ENCODE results near the gene NR6A1. TPM values are rescaled to one million over a fixed set of nuclear protein-coding genes. Genes with fewer than 3 reads are reported as not detected.

NR6A1 gene
- total RNA-seq, 1 experiment from 2014 or later: 99.3 TPM

DNA sequence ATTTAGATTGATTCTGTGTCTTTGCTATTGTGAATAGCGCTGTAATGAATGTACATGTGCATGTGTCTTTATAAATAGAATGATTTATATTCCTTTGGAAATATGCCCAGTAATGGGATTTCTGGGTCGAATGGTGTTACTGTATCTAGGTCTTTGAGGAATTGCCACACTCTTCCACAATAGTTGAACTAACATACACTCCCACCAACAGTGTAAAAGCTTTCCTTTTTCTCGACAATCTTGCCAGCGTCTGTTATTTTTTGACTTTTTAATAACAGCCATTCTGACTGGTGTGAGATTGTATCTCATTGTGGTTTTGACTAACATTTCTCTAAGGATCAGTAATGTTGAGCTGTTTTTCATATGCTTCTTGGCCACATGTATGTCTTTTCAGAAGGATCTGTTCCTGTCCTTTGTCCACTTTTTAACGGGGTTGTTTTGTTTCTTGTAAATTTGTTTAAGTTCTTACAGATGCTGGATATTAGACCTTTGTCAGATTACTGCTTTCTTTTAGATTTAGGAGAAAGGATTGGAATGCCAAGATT, 139.0 kb downstream of the NR6A1 start:
- H3K27me3 Mint-ChIP-seq (ENCODE audit: low read depth): no peaks in the 10 kb centered on the region
- no peak overlapping the region for H2BK5ac ChIP-seq (ENCODE audit: insufficient read length, low read length)
- TF ChIP-seq, protein P1, sequence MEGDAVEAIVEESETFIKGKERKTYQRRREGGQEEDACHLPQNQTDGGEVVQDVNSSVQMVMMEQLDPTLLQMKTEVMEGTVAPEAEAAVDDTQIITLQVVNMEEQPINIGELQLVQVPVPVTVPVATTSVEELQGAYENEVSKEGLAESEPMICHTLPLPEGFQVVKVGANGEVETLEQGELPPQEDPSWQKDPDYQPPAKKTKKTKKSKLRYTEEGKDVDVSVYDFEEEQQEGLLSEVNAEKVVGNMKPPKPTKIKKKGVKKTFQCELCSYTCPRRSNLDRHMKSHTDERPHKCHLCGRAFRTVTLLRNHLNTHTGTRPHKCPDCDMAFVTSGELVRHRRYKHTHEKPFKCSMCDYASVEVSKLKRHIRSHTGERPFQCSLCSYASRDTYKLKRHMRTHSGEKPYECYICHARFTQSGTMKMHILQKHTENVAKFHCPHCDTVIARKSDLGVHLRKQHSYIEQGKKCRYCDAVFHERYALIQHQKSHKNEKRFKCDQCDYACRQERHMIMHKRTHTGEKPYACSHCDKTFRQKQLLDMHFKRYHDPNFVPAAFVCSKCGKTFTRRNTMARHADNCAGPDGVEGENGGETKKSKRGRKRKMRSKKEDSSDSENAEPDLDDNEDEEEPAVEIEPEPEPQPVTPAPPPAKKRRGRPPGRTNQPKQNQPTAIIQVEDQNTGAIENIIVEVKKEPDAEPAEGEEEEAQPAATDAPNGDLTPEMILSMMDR (conservative IDR thresholded peaks at IDR 0.05): no peak
- H3K9ac ChIP-seq (ENCODE audit: extremely low read depth, insufficient read length, low read length): no peak overlapping the region
- no peak overlapping the region for H3K27ac Mint-ChIP-seq
- WGBS (ENCODE audit: extremely low coverage, insufficient read length, low lambda C conversion rate): no CpG with 5 or more reads among the region's 5 CpGs
- H3K4me1 Mint-ChIP-seq: peaks cover 0 to 4% of the 10 kb centered on the region in 2 experiments; a peak in 1 of 4 replicates
- H3K18ac ChIP-seq (ENCODE audit: insufficient read length, low read depth, low read length): no peak overlapping the region
- H2BK15ac ChIP-seq (ENCODE audit: low read depth, low read length): no peak overlapping the region
- no peaks in the 10 kb centered on the region for H3K9me3 Mint-ChIP-seq
- no peaks in the 10 kb centered on the region for H3K79me2 ChIP-seq (ENCODE audit: insufficient read depth, low read length)
- no peak overlapping the region for H2BK20ac ChIP-seq (ENCODE audit: low read depth, low read length, poor library complexity, severe bottlenecking)
- H3T11ph ChIP-seq (ENCODE audit: low read length): no peak overlapping the region
- H2BK120ac ChIP-seq (ENCODE audit: low read depth, low read length, poor library complexity, severe bottlenecking): no peak overlapping the region
- DNase-seq: no peak
- no peaks in the 10 kb centered on the region for H3K9me3 ChIP-seq (ENCODE audit: control insufficient read depth, low read depth, low read length)
- H3K23me2 ChIP-seq (ENCODE audit: insufficient read length, low read depth, low read length, poor library complexity, severe bottlenecking): no peaks in the 10 kb centered on the region
- H3K23ac ChIP-seq (ENCODE audit: insufficient read length, low read depth, low read length): no peak overlapping the region
- no peak overlapping the region for H3K27ac ChIP-seq (ENCODE audit: insufficient read length, low read depth, low read length)
- H3K4me3 Mint-ChIP-seq: no peak overlapping the region
- no peak overlapping the region for H3K14ac ChIP-seq (ENCODE audit: insufficient read depth, low read length)
- H3K79me1 ChIP-seq (ENCODE audit: insufficient read depth, low read depth, low read length, poor library complexity, severe bottlenecking): no peaks in the 10 kb centered on the region
- H3K56ac ChIP-seq (ENCODE audit: insufficient read length, low read depth, low read length): no peak overlapping the region
- no peak overlapping the region for H3K4me2 ChIP-seq (ENCODE audit: insufficient read depth, insufficient read length, low read length)
- no peak overlapping the region for H4K8ac ChIP-seq (replicated peaks; ENCODE audit: insufficient read length, low read depth, low read length)
- no peak overlapping the region for H2AFZ ChIP-seq (ENCODE audit: low read length)
- no peak overlapping the region for H3K4ac ChIP-seq (ENCODE audit: low read depth, low read length)
- H4K91ac ChIP-seq (ENCODE audit: insufficient read length, low read depth, low read length): no peak overlapping the region
- H2AK5ac ChIP-seq (ENCODE audit: insufficient read length, low read length): no peak overlapping the region
- no peaks in the 10 kb centered on the region for H3K4me1 ChIP-seq (ENCODE audit: insufficient read depth, low read length)
- peaks cover 0 to 7% (median 2%) of the 10 kb centered on the region in 3 experiments; a peak in 4 of 7 replicates for H3K36me3 Mint-ChIP-seq (ENCODE audit: insufficient read depth in 1 of 3, low read depth in 3 of 3)
- no peaks in the 10 kb centered on the region for H4K20me1 ChIP-seq (ENCODE audit: control insufficient read depth, insufficient read depth, insufficient read length)
- H3K27me3 ChIP-seq (ENCODE audit: insufficient read depth, low read length): no peaks in the 10 kb centered on the region
- H2BK12ac ChIP-seq (ENCODE audit: insufficient read length, low read depth, low read length): no peak overlapping the region
- no peak overlapping the region for H4K5ac ChIP-seq (ENCODE audit: insufficient read length, low read depth, low read length)

Measured in H9 (cell line).